Daoy (cell line): Measurements from ENCODE around the gene KCNK3. TPM values are rescaled to one million over a fixed set of nuclear protein-coding genes. Genes with fewer than 3 reads are reported as not detected.
"Not testable (repeated sequence)": the region's sequence is repeated elsewhere in the genome, so short reads cannot be mapped to it uniquely, and the experiment has no call there.

Experiments
- DNase-seq: peaks from one replicate; pipeline ENCODE4 v3.0.0-alpha.2; 2015; ENCODE audit warnings: low read depth
- total RNA-seq: library from RNA; depleted of rRNA; stranded (reverse); fragments of >200 nt; shearing (Covaris generic); gene quantifications from 2 replicates; pipeline ENCODE4 v1.2.3, GENCODE V29; 2014; rRNA removed

The KCNK3 gene
- total RNA-seq = 0.03 and 0.80 TPM in 2 replicates

GRCh38 chr2:26692279-26692896, at the start of gene KCNK3:
Gene KCNK3, plus strand, starts transcription at chr2:26692722. Its CDS starts 154 bp downstream, at chr2:26692876.
- DNase-seq = peak; percentile 74

DNA sequence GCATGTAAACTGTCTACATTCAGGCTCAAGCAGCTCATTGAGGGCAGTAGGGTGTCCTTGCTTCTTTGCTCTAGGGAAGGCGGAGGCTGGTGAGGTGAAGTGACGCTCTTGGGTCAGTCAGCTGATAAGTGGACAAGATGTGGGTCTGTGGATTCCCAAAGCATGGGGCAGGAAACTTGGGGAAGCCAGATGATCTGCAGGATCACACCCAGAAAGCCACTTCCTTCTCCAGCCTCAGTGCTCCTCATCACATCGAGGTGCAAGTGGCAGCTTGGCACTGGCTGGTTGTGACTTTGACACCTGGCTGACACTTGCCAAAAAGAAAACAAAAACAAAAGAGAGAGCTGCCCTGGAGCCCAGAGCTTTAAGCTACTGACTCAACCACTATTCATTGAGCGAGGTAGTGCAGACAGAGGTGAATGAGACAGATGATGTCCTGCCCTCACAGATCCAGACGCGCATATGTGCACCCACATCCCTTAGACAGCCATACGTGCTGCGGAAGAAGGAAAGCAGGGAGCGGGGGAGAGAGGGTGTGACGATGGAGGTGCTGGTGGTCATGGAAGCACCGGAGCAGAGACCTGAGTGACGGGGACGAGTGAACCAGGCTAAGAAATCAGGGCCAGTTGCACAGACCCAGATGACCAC, 48.2 kb upstream of the KCNK3 start:
- no peak for DNase-seq

DNA sequence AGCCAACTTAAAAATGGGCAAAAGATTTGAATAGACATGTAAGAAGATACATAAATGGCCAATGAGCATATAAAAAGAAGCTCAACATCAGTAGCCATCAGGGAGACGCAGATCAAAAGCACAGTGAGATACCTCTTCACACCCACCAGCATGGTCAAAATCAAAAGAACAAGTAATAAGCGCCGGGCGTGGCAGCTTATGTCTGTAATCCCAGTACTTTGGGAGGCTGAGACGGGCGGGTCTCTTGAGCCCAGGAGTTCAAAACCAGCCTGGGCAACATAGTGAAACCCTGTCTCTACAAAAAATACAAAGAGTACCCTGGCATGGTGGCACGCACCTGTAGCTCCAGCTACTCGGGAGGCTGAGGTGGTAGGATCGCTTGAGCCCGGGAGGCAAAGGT, 46.8 kb upstream of the KCNK3 start:
- DNase-seq = no peak

DNA sequence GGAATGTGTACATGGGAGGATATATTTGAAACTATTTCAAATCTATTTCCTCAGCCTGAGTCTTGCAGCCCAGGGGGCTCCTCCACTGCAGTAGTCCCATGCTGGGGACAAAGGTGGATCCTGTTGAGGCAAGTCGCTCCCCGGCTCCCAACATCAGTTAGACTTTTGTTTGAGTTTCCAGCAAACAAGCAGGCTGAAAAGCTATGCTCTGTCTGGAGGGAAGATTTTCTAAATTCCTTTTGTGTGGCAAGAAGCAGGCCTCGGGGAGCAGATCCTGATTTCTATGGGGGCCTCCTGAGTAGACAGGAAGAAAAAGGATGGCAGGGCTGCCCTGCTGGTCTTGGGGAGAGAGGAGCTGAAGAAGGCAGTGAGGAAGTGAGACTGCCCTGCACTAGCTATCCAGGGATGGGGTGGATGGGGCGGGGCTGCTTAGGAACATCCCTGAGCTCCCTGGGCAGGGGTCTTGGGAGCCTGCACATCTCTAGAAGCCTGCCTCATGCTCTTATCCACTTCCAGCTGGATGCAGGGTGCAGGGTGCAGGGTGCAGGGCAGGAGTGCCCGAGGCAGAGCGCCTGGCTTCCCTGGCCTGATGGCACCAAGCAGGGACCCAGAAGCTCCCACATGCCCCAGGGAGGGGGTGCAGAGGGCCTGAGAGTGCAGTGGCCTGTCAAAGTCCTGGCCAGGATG, 45.4 kb upstream of the KCNK3 start:
- DNase-seq = no peak

- no peak for DNase-seq
Observed at GRCh38 chr2:26647981-26648380, 44.5 kb upstream of the KCNK3 start.

DNA sequence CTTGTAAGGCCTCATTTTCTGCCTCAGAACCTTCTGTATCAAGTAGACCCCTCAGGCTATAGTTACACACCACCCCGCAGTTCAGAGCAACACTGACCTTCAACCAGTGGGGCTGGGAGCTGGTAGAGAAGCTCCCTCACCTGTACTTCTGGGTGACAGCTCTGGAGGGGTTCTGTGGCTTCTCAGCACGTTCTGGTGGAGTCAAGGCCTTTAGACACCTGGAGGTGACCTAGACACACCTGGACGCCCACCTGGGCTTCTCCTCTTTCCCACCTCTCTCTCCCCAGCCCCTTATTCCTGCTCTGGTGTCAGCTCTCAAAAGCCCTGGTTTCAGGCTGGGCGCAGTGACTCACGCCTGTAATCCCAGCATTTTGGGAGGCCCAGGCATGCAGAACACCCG, 44.0 kb upstream of the KCNK3 start:
- no peak for DNase-seq

- no peak for DNase-seq
Observed at GRCh38 chr2:26649322-26649721, 43.2 kb upstream of the KCNK3 start.

DNA sequence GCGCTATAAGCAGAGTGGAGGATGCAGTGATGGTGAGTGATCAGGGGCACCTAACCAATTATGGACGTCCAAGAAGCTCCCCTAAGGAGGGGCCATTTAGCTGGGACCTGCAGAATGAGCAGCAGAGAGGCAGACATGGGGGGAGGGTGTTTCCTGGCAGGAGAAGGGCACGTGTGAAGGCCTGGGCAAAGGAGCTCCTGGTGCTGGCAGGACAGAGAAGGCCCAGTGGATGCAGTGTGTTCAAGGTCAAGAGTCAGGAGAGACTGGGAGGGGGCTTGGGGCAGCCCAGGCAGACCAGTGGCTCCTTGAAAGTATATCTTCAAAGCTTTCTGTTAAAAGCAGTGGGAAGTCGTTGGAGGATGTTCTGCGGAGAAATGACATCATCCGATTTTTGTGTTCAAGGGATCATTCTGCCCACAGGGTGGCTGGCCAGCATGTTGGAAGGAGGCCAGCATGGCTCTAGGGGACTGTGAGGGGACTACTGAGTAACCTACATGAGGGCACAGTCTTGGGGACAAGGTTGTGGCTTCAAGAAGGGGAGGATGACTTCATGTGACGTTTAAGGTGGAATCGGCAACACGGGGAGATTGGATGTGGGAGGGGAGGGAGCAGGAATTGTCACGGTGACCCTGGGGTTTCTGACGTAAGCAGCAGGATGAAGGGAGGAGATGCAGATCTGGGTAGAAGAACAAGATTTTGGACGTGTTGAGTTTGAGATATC, 42.4 kb upstream of the KCNK3 start:
- DNase-seq = no peak

DNA sequence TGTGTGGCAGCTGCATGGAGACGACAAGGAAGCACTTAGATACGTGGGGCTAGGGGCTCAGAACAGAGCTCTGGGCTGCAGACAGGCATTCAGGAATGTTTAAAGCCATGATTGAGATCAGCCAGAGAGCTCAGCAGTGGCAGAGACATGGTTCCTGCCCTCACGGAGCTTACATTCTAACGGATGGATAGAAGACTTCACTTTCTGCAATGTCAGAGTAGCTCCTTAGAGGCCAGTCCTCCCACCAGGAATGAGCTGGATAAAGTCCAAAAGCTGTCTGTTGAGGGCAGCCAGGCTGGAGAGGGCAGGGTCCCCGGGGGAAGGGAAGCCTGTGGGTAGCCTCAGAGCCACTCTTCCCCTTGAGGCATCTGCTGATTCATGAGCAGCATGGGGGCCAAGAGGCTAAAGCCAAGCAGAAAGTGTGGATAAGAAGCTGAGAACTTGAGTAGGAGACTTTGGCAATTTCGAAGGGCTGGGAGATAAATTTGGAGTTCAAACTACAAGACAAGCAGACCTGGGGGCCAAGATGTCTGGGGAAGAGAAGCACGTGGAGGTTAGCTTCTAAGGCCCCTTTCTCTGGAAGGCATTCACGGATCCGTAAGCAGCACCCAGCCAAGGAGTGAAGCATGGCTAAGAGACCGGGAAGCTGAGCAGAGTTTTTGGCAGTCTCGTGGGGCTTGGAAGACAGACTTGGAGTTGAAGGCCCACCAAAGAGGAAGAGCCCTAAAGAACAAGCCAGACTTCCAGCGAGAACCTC, 41.6 kb upstream of the KCNK3 start:
- DNase-seq = no peak

DNA sequence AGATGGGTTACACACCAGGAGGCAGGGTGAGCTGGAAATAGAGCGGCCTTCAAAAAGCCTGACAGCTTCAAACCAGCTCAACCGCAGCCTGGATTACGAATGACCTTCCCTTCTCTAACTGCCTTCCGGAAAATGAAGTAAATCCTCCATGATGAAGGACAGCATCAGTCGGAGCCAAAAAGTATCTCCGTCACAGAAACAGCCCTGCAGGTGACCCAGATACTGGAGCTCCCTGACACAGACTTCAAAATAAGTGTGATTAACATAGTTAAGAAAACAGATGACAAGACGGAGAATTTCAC, 41.1 kb upstream of the KCNK3 start:
- no peak for DNase-seq

DNA sequence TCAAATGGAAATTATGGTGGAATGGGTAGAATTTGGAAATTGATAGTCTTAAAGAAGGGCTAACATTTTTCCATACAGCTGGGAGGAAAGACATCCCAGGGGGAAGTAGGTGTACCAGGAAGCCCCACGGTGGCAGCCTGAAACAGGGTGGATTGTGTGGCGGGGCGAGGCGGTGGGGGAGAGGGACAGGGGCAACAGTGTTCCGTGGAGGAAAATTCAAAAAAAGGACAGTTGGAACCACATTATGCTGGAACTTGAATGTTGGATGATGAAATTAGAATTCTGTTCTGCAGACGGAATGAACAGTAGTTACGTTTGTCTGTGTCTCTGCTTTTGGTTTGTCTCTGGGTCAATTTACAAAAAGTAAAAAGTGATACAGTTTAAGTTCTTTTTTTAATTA, 40.7 kb upstream of the KCNK3 start:
- no peak for DNase-seq

GRCh38 chr2:26652361-26653041, 40.0 kb upstream of the KCNK3 start:
- no peak for DNase-seq

- DNase-seq = no peak
Observed at GRCh38 chr2:26653207-26654060, 39.1 kb upstream of the KCNK3 start.

- no peak for DNase-seq
Observed at GRCh38 chr2:26654061-26654340, 38.5 kb upstream of the KCNK3 start.

DNA sequence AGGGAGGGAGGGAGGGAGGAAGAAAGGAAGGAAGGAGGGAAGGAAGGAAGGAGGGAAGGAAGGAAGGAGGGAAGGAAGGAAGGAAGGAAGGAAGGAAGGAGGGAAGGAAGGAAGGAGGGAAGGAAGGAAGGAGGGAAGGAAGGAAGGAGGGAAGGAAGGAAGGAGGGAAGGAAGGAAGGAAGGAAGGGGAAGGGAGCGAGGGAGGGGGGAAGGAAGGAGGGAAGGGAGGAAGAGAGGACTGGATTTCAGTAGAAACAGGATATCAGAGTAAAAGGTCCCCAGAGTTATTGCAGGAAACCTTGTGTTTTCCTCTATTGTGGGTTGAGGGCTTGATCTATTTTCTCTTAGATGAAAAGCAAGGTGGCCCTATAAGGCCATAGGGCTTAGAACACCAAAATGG, 37.4 kb upstream of the KCNK3 start:
- not testable (repeated sequence) for DNase-seq

- no peak for DNase-seq
Observed at GRCh38 chr2:26655611-26656195, 36.8 kb upstream of the KCNK3 start.

GRCh38 chr2:26657265-26657664, 35.3 kb upstream of the KCNK3 start:
- DNase-seq = no peak

GRCh38 chr2:26658691-26659346, 33.7 kb upstream of the KCNK3 start:
- DNase-seq = no peak

GRCh38 chr2:26660363-26660962, 32.1 kb upstream of the KCNK3 start:
- no peak for DNase-seq
